Measurements from ENCODE around the gene KCNAB3.

The KCNAB3 gene

DNA sequence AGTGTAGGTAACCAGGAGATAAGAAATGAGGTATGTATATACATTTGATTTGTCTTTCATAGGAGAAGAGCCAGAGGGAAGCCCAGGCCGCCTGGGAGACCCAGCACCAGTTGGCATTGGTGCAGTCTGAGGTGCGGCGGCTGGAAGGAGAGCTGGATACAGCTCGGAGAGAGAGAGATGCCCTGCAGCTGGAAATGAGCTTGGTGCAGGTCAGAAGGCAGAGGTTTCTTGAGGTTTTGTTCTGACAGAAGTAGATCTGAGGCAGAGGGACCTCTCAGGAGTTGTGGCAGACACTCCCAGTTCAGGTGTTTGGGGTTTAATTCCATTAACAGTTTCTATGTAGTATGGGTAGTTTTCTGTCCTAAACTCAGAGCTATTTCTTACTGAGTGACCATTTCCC is 10.4 kb upstream of the KCNAB3 start:
- DNase-seq, result no peak

DNA sequence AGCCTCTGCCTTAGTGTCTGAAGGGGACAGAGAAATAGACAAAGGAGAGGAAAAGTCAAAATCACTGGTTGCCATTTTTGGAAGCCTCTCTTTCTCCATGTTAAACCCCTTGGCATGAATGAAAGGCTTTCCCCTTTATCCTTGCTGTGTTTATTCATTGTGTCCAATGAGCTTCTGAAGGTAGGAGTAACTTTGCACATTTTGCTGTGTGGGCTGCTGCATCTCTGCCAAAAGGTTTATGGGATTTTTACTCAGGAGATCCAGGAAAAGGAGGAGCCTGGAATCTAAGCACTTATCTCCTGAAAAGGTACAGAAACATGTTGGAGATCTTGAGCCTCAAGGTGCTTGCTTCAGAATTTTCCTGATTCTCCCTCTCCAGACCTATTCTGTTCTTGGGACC is 6.2 kb upstream of the KCNAB3 start:
- no peak for DNase-seq

DNA sequence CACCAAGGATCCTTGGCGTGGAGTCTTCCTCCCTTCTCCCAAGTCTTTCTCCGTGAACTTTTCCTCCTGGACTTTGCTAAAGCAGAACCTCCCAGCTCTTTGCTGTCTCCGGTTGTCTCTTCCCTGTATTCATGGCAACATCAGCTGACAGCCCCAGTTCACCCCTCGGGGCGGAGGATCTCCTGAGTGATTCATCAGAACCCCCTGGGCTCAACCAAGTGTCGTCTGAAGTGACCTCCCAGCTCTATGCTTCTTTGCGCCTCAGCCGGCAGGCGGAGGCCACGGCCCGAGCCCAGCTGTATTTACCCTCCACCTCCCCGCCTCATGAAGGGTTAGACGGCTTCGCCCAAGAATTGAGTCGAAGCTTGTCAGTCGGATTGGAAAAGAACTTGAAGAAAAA is 3.3 kb upstream of the KCNAB3 start:
- peak; percentile 49 to 55 for DNase-seq

DNA sequence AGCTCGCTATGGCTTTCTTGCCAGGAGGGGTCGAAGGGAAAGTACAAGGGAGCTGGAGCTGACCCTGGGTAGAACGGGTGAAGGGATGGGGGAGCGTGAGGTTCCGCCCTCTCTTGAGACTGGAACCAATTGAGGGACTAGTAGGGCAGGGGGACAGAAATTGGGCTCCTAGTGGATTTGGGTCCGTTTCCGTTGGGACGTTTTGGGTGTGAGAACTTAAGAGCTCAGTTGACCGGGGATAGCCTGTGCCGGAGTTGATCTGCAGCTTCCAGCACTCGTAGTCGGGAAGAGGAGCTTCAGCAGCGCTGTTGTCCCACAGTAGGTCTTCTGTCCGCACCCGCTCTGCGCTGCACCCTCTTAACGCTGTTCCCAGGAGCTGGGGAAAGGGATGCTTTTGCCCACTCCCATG is 2.8 kb upstream of the KCNAB3 start:
- peak in 1 of 2 experiments; percentile 47 for DNase-seq

DNA sequence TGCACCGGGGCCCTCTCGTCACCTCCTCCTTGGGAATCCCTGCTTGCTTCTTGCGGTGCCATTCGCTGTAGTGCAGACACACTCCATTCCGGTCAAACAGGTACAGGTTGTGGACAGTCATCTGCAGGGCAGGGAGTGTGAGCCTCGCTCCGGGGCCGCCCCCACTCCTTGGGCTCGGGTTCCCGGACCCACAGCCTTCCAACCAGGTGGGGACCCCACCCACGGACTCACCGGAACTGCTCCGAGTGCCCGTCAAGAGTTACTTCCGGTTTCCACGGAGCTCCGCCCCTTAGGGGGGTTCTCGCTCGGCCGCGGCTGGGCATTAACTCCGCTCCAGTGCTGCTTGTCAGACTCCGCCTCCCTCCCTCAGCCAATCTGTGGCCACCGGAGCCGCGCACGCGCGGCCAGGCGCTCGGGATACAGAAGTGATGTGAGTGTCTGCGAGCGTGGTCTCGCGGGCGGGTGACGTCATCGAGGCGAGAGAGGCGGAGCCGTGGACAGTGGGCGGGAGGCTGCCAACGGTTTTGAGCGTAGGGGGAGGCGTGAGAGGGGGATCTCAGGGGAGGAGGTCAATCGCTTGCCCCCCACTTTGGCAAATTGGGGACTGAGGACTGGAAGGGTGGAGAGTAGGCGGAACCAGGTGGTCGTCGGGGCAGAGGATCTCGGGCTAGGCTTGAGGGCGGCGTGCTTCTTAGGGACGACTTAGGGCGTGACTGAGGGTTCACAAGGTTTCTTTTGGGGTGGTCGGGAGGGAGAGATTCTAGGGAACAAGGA is 2.2 kb upstream of the KCNAB3 start, which contains the start of the genes CNTROB and TRAPPC1:
Gene CNTROB (plus strand): TSS at position 498 of the 774 bp plus-strand sequence. CDS start 874 bp downstream, outside the sequence.
Gene TRAPPC1 (minus strand): TSS at position 238 of the 774 bp plus-strand sequence. CDS start 117 bp downstream, at position 121.
- peak; percentile 99 to 100 for DNase-seq

DNA sequence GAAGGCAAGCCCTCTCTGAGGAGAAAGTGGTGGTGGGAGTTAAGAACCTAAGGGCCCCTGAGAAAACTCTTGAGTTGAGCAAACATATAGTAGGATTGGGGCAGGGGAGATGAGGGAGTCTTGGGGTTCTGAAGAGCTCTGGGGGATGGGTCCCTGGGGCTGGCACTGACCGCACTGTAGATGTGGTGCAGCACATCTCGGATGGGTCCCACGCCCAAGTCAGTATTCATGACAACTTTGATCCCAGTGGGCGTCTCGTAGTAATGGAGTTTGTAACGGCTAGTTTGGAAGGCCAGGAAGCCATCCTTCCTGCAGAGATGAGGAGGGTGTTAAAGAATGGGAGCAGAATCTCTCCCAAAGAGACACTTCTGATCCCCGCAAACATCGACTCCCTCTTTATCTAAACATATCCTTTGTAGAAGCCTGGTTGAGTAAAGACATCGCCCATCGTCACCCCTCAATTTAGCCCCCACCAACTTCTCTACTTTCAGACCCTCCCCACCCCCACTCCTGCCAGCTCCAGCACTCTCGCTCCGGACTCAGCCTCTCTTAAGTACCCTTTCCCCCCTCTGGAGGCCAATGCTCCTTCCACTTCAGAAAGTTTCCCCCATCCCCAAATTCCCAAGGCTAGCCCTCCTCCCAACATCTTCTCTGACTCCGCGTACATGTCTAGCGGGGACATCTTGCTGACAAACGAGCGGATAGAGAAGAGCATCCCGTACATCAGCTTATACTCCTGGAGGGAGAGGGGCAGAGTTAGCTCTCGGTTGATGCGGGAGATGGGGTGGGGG is 1.4 kb upstream of the KCNAB3 start:
- no peak for DNase-seq

DNA sequence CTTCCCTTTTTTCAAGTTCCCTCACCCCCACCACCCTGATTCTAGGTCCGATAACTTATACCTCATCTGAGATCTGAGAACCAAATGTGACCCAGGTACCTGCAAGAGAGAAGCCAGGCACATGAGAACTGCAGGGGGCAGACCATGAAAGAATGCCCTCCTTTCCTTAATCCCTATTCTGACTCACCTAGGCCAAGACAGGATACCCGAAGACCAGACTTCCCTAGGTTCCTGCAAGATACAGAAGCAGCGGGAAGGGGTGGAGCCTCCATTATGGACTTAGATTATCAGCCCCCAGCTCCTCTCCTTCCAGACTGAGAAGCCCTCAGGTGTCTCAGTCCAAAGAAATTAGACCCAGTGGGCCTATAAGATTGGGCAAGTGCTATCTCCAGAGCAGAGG is 2.1 kb downstream of the KCNAB3 start:
- no peak for DNase-seq

DNA sequence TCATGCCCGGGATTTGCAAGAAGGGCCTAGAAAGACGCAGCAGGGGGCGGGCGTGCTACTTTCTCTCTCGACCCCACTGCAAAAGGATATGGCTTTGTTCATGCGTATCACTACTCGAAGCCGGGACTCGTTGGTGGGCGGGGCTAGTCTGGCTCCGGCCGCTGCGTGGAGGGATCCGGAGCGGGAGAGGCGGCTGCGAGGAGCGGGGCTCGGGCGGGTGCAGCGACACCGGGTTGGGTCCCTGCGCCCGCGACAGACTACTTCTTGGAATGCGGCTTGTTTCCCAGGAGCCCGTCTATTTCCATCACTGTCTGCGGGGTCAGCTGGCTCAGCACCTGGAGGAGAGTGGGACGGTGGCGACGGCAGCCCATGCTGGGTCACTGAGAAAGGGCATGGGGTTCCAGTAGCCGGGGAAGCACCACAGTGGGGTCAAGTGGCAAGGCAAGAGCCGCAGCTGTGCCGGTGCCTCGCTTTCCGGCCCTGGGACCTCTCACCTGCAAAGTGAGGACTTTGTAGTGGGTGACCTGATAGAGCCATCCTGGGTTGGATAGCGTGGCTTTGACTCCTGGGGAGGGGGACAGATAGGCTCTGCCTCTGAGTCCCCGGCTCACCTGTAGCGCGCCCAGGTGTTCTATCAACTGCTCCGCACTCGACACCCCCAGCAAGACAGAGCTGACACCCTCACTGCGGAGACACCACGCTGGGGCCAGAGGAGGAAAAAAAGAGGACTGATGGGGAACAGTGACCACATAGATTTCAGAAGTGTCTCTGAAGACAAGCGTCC is 6.6 kb downstream of the KCNAB3 start:
- peak; percentile 86 for DNase-seq

DNA sequence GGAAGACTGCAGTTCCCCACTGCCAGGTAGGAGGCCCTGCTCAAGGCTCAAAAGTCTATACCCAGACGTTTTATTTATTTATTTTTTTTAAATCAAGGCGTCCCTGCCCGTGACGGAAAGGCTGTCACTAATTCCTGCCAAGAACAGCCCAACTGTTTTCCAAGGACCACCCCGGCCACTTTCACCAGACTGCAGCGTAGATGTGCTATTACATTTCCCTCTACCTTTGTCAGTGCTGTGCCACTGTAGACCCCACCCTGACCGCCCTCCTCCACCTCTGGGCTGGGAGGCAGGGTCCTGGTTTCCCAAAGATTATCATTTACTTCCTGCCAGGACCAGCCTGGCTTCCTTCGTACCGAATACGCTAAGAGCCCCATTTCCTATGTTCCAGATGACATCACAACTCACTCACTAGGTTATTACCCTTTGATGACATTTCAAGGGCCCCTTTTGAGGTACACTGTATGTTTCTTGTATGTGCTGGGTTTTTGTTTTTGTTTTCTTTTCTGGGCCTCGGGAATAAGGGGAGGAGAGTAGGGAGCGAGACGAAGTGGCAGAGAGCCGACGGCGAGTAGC is 7.3 kb downstream of the KCNAB3 start:
- no peak for DNase-seq

DNA sequence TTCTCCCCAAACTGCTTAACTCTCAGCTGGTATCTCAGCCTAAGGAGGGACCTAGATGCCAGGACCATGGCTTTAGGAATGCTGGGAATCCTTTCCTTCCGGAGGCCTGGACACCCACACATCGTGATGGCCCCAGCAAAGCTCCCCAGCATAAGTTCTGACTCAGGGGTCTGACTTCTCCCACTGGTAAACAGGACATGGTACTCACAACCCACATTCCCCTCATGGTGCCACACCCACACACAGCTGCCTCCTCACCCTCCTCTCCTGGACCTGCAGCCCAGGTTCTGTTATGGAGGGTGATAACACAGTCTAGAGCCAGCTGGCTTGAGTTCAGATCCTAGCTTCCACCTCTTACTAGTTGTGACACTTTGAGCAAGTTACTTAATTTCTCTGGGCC is 12.8 kb downstream of the KCNAB3 start:
- no peak for DNase-seq

DNA sequence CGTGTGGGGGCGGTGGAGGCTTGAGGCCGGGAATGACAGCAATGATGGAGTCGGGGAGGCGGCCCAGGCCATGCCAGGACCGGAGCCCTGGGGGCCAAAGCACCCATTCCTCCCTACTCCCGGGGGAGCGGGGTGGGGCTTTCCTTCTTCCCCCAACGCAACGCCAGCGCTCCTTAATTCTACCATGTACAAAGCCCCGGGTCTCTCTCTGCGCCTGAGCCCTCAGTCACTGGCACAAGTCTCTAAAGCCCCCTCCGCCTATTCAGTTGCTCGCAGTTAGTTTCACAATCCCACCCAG is 13.3 kb downstream of the KCNAB3 start:
- DNase-seq, result no peak

DNA sequence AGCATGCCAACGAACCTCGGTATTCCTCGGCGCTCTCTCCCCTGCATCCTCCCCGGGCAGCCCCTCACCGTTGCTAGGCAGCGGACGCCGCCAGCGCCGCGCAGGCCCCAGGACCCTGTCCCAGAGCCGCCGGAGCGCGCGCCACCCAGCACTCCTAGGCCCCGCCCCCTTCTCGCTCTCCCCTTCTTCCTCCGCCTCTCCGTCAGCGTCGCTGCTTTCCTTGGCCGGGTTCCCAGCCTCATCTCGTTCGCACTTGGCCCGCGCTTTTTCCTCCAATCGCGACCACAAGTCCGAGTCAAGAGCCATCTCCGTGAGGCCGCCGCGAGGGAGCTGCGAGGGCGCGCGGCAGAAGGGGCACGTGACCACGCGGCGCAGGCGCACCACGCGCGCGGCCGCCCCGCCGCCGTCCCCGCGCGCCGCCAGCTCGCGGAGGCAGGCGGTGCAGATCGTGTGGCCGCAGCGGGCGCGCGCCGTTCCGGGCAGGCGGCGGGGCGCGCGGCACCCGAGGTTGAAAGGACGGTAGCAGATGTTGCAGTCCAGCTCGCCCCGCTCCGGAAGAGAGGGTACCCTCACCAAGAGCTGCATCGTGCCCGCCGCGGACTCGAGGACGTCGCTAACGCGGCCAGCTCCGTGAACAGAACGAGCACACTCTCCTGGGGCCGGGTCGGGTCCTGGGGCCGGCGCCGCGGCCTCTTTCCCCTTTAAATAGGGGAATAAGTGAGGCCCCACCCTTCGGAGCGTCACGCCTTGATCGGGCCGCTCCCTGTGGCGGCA is 13.9 kb downstream of the KCNAB3 start, which contains the start of gene RNF227:
Gene RNF227 (minus strand): TSS at position 679 of the 774 bp plus-strand sequence. CDS start 94 bp downstream, at position 585.
- peak; percentile 93 for DNase-seq

DNA sequence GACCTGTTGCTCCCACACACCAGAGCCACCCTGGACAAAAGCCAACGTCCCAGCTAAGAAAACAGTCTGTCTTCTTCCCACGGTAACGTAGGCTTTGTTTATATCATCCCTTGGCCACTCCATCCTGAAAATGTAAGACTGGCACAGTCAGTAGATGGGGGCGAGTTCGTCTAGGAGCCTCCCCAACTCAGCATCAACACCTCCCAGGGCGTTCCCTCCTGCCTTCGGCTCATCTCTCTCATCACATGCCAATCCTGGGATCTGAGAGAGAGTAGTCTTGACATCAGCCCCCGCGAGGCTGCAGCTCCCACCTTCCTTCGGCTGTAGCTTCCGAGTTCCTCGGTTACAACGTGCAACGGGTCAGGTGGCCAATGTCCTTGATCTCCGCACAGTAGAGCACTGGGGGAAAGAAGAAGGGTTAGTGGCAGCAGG is 14.5 kb downstream of the KCNAB3 start:
- DNase-seq, result no peak

DNA sequence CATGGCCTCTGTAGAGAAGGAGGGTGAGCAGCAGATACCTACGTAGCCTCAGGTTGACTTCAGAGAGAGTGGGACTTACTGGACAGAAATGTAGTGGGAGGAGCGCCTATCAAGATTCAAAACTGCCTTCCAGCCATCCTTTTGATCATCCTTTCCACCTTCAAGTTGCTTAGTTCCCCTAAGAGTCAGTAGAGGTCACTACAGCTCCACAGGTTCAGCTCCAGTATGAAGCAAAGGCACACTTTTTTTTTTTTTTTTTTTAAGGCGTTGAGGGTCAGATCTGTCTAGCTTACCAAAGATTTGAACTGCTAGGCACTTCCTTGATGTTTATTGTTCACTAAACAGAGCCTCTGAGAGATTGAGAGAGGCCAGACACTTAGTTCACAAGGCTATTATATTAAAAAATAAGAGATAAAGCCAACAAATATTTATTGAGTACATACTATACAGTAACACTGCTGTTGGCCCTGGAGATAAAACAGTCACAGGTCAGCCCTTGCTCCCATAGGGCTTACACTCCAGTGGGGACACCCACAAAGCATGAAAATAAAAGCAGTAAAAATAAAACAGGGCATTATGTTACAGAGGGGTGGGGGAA is 16.6 kb downstream of the KCNAB3 start:
- DNase-seq, result peak in 1 of 2 experiments; percentile 31

DNA sequence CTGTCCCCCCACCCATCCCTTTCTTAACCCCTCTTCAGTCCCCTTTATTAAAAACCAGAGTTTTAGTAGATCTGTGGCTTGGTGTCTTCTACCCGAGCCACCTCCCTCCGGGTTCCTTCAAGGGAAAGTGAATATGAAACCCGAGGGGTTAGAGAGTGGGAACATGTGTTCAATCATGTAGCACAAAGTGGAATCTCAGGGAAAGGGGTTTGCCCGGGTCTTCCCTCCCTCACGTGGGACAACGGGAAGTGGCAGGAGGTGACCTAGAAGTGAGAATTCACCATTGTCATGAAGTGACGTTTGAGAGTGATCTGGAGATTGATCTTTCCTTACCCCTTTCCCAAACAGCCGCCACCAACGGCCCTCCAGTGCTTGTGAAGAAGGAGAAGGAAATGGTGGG is 18.5 kb downstream of the KCNAB3 start:
- DNase-seq, result no peak

DNA sequence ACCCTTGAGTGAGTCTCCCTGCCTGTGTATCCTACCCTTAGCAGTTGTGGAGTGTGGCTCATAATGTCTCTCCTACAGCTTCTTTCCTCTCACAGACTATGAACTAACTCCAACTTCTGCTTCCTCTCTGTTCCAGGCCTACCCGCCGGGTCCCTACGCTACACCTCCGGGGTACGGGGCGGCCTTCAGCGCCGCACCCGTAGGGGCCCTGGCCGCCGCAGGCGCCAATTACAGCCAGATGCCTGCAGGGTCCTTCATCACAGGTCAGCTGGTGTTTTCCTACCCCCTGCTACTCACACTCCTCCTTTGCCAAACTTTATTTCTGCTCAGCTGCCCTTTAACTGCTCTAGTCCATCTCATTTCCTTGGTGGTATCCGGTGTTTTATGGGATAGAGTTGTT is 18.9 kb downstream of the KCNAB3 start:
- no peak for DNase-seq

DNA sequence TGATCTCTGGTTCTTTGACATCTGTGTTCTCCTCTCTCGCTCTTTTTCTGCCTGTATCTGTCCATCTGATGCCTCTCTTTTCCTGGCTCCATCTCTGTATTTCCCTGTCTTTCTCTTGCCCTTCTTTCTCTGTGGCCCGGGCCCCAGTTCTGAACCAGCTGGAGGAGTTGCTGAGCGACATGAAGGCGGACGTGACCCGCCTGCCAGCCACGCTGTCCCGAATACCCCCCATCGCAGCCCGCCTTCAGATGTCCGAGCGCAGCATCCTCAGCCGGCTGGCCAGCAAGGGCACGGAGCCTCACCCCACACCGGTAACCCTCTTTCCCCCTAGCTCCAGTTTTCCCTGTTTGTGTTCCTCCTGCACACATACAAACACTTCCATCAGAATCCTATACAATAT is 19.4 kb downstream of the KCNAB3 start:
- DNase-seq, result no peak

DNA sequence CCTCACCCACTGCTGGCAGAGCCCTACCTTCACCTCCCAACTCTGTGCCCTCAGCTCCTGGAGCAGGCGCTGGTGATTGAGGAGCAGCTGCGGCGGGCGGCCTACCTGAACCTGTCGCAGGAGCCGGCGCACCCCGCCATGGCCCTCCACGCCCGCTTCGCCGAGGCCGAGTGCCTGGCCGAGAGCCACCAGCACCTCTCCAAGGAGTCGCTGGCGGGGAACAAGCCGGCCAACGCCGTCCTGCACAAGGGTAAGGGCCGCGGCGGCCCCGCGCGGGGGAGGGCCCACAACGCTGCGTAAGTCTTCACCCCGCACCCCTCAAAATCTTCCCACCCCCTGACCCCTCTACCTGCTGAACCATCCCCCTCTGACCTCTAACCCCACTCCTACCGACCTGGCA is 20.6 kb downstream of the KCNAB3 start:
- no peak for DNase-seq

DNA sequence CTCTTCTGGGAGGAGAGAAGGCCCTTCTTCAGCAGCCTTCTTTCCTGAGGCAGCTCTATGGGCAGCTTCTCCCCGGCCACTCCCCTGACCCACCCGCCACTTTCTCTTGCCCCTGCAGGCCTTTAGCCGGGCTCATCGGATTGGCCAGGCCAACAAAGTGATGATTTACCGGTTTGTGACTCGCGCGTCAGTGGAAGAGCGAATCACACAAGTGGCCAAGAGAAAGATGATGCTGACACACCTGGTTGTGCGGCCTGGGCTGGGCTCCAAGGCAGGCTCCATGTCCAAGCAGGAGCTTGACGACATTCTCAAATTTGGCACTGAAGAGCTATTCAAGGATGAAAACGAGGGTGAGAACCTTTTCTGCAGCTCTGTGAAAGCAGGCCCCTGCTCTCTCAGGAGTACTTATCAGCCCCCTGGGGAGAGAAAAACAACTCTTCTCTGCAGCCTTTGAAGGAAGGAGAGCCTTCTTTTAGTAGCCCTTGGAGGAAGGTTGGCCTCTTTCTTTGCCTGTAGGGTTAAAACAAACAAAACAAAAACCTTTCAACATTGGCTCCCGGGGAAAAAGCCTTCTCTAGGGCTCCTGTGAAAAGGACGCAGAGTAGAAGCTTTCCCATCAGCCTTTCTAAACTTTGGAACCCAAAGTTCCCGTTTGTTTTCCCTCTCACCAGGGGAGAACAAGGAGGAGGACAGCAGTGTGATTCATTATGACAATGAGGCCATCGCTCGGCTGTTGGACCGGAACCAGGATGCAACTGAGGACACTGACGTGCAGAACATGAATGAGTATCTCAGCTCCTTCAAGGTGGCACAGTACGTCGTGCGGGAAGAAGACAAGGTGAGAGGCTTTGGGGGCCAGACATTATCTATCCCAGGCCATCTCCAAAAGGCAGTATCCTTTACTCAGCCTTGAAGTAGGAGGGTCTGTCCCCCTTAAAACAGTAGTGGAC is 26.2 kb downstream of the KCNAB3 start:
- DNase-seq, result no peak

DNA sequence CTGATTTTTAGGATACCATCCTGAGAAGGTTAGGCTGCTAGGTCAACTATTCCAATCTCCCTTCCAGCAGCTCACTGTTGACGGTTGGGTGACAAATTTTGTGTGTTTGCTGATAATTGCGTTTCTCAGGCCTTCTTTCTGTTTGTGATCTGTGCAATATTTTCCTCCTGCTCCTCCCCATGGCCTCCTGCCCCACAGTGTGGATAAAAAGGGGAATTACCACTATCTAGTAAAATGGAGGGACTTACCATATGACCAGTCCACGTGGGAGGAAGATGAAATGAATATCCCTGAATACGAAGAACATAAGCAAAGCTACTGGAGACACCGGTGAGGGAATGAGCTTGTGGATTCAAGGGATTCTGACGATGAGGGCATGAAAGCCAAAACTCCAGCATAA is 31.9 kb downstream of the KCNAB3 start:
- no peak for DNase-seq
